ENCODE results near the gene COQ10B. TPM values are rescaled to one million over a fixed set of nuclear protein-coding genes. Genes with fewer than 3 reads are reported as not detected.

Gene COQ10B
- total and polyA plus RNA-seq, 11 donors, result 21.6 to 39.9 (median 33.8) TPM

GRCh38 chr2:197425550-197425949 is 27.8 kb upstream of the COQ10B start:
- H3K4me3 ChIP-seq, result no peak overlapping the region
- WGBS, 4 donors, result 33 to 52% (median 36%) methylated on average over 7 of the region's 7 CpGs
- H3K4me1 ChIP-seq, result peaks cover 3 to 84% (median 67%) of the 10 kb centered on the region in 12 donors
- DNase-seq (no peak), ATAC-seq (peak in 1 of 4 donors; percentile 20)
- intact Hi-C loops (cut with DNase I), result no loop called here
- H3K36me3 ChIP-seq, result peaks cover 0 to 48% (median 39%) of the 10 kb centered on the region in 9 donors
- no peak for TF ChIP-seq POLR2A (IDR thresholded peaks at IDR 0.05)
- no peak for TF ChIP-seq CTCF (IDR thresholded peaks at IDR 0.05)
- no peaks in the 10 kb centered on the region for H3K27me3 ChIP-seq
- H3K9me3 ChIP-seq, result no peaks in the 10 kb centered on the region
- no peak overlapping the region for H3K27ac ChIP-seq

GRCh38 chr2:197426723-197427603 is 26.4 kb upstream of the COQ10B start:
- DNase-seq, result no peak
- Histone ChIP-seq H3K27ac (no peak overlapping the region), H3K36me3 (peaks cover 0 to 34% (median 24%) of the 10 kb centered on the region in 9 donors), H3K4me3 (no peak overlapping the region), H3K27me3 (no peaks in the 10 kb centered on the region), H3K4me1 (peaks cover 10 to 89% (median 75%) of the 10 kb centered on the region in 12 donors), H3K9me3 (no peaks in the 10 kb centered on the region)
- 73 to 77% (median 75%) methylated on average over 2 of the region's 2 CpGs for WGBS, 4 donors
- intact Hi-C loops (cut with DNase I), result no loop called here
- no peak for TF ChIP-seq CTCF (IDR thresholded peaks at IDR 0.05)
- no peak for ATAC-seq

GRCh38 chr2:197427986-197428385 is 25.4 kb upstream of the COQ10B start:
- 92 to 95% (median 93%) methylated on average over 3 of the region's 3 CpGs for WGBS, 4 donors

More at GRCh38 chr2:197427986-197428385, 25.4 kb upstream of the COQ10B start:
- no peak for TF ChIP-seq CTCF (IDR thresholded peaks at IDR 0.05)
- no peak for TF ChIP-seq POLR2A (IDR thresholded peaks at IDR 0.05)
- H3K27ac ChIP-seq, result no peak overlapping the region
- no peaks in the 10 kb centered on the region for H3K27me3 ChIP-seq
- DNase-seq (no peak), ATAC-seq (no peak)
- H3K4me1 ChIP-seq, result peaks cover 18 to 93% (median 84%) of the 10 kb centered on the region in 12 donors
- peaks cover 0 to 24% (median 14%) of the 10 kb centered on the region in 9 donors for H3K36me3 ChIP-seq
- H3K9me3 ChIP-seq, result no peaks in the 10 kb centered on the region
- intact Hi-C loops (cut with DNase I), result no loop called here
- no peak overlapping the region for H3K4me3 ChIP-seq
